Sigmoid colon (tissue), 4 donors: ENCODE measurements around the gene KLF16.

Source experiments
- POLR2AphosphoS5 ChIP-seq, 4 donors: sonication (generic); formaldehyde crosslinking; IDR thresholded peaks; one replicate each; pipeline ENCODE4 v1.6.1; 2017; ENCODE audit warnings: antibody characterized with exemption in 4 of 4
- TF ChIP-seq, protein P1 (sequence below), 4 experiments: fragments of 450-650 bp in 3 of 4; fragments of 200-600 bp in 1 of 4; IDR thresholded peaks; one replicate each; pipeline ENCODE4 v1.5.1; 2016 to 2019; ENCODE audit warnings: antibody characterized with exemption in 4 of 4, mild to moderate bottlenecking in 3 of 4, moderate library complexity in 2 of 4

DNA sequence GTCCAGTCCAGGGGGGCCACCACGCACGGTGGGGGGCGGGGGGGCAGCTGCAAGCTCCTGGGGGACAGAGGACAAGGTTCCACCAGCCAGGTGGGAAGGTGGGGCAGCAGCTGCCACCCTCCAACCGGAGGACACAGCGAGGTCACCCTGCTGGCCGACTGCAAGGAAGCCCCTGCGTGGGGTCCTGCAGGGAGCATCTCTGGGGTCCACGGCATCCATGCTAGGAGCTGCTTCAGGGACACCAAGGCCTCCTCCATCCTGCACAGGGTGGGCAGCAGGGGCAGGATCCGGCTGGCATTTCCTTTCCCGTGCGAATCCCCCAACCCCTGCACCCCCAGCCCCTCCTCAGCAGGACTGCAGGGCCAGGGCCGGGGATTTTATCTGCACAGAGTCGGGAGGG lies 8.3 kb upstream of the KLF16 start:
- TF ChIP-seq, protein P1, sequence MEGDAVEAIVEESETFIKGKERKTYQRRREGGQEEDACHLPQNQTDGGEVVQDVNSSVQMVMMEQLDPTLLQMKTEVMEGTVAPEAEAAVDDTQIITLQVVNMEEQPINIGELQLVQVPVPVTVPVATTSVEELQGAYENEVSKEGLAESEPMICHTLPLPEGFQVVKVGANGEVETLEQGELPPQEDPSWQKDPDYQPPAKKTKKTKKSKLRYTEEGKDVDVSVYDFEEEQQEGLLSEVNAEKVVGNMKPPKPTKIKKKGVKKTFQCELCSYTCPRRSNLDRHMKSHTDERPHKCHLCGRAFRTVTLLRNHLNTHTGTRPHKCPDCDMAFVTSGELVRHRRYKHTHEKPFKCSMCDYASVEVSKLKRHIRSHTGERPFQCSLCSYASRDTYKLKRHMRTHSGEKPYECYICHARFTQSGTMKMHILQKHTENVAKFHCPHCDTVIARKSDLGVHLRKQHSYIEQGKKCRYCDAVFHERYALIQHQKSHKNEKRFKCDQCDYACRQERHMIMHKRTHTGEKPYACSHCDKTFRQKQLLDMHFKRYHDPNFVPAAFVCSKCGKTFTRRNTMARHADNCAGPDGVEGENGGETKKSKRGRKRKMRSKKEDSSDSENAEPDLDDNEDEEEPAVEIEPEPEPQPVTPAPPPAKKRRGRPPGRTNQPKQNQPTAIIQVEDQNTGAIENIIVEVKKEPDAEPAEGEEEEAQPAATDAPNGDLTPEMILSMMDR (IDR thresholded peaks at IDR 0.05), result no peak
- no peak for TF ChIP-seq POLR2AphosphoS5 (IDR thresholded peaks at IDR 0.05)
